Loucy (cell line): ENCODE data around the gene SCD5.

Experiments
- CTCF ChIP-seq: fragments of 200-600 bp; sonication (generic); conservative IDR thresholded peaks from 2 replicates; pipeline ENCODE4 v1.5.1; 2014; ENCODE audit warnings: mild to moderate bottlenecking, antibody characterized with exemption, low read length
- EZH2phosphoT487 ChIP-seq: fragments of 200-600 bp; IDR thresholded peaks from 2 replicates; pipeline ENCODE4 v1.6.1; 2018; ENCODE audit warnings: antibody characterized with exemption, mild to moderate bottlenecking, moderate library complexity, borderline replicate concordance

- TF ChIP-seq CTCF (no peak), EZH2phosphoT487 (no peak)
These were observed 61.2 kb downstream of the SCD5 start for GRCh38 chr4:82737354-82737753.
